ENCODE data around the gene STMN3. TPM values are rescaled to one million over a fixed set of nuclear protein-coding genes. Genes with fewer than 3 reads are reported as not detected.
A peak's percentile ranks its signal among the peaks of the same experiment; 100 is the strongest.

STMN3 gene
- total RNA-seq, 1 donor from 2014 or later = 12.1 TPM

GRCh38 chr20:63700199-63701050 is 47.2 kb upstream of the STMN3 start:
- ATAC-seq = no peak
- no peak for DNase-seq
- H3K27me3 ChIP-seq (ENCODE audit: low read depth) = no peaks in the 10 kb centered on the region
- intact Hi-C loops (cut with DNase I) = no loop called here
- peaks cover 41% of the 10 kb centered on the region for H3K4me1 ChIP-seq
- H3K4me3 ChIP-seq = no peak overlapping the region
- H3K27ac ChIP-seq = peak overlapping the region; percentile 49
- TF ChIP-seq CTCF (IDR thresholded peaks at IDR 0.05) = no peak
- H3K9me3 ChIP-seq = no peaks in the 10 kb centered on the region
- H3K36me3 ChIP-seq = peaks cover 35% of the 10 kb centered on the region

GRCh38 chr20:63699466-63700198 is 46.4 kb upstream of the STMN3 start:
- Histone ChIP-seq H3K4me1 (peaks cover 41% of the 10 kb centered on the region), H3K9me3 (no peaks in the 10 kb centered on the region), H3K27me3 (ENCODE audit: low read depth) (no peaks in the 10 kb centered on the region), H3K27ac (peak overlapping the region; percentile 49), H3K4me3 (no peak overlapping the region), H3K36me3 (peaks cover 35% of the 10 kb centered on the region)
- DNase-seq = peak; percentile 37
- ATAC-seq = no peak
- intact Hi-C loops (cut with DNase I) = no loop called here
- no peak for TF ChIP-seq CTCF (IDR thresholded peaks at IDR 0.05)

- H3K9me3 ChIP-seq = no peaks in the 10 kb centered on the region
- H3K4me1 ChIP-seq = peaks cover 41% of the 10 kb centered on the region
- H3K4me3 ChIP-seq = no peak overlapping the region
- H3K36me3 ChIP-seq = peaks cover 32% of the 10 kb centered on the region
- ATAC-seq (peak in 1 of 2 donors; percentile 12), DNase-seq (peak; percentile 47)
- peak overlapping the region; percentile 49 for H3K27ac ChIP-seq
- intact Hi-C loops (cut with DNase I) = no loop called here
- H3K27me3 ChIP-seq (ENCODE audit: low read depth) = no peaks in the 10 kb centered on the region
- no peak for TF ChIP-seq CTCF (IDR thresholded peaks at IDR 0.05)
Observed at GRCh38 chr20:63698739-63699465, 45.7 kb upstream of the STMN3 start.

- no peaks in the 10 kb centered on the region for H3K27me3 ChIP-seq (ENCODE audit: low read depth)
- no peaks in the 10 kb centered on the region for H3K9me3 ChIP-seq
- H3K27ac ChIP-seq = peak overlapping the region; percentile 49
- H3K4me1 ChIP-seq = peaks cover 41% of the 10 kb centered on the region
- H3K4me3 ChIP-seq = peak overlapping the region; percentile 40
- peaks cover 29% of the 10 kb centered on the region for H3K36me3 ChIP-seq
- ATAC-seq (no peak), DNase-seq (peak; percentile 37)
- intact Hi-C loops (cut with DNase I) = no loop called here
- TF ChIP-seq CTCF (IDR thresholded peaks at IDR 0.05) = no peak
Observed at GRCh38 chr20:63697868-63698545, 44.8 kb upstream of the STMN3 start.

- peak overlapping the region; percentile 40 for H3K4me3 ChIP-seq
Observed at GRCh38 chr20:63697357-63697867, 44.2 kb upstream of the STMN3 start.

More at GRCh38 chr20:63697357-63697867, 44.2 kb upstream of the STMN3 start:
- Histone ChIP-seq H3K4me1 (peaks cover 47% of the 10 kb centered on the region), H3K27ac (peak overlapping the region; percentile 31), H3K27me3 (ENCODE audit: low read depth) (no peaks in the 10 kb centered on the region), H3K9me3 (no peaks in the 10 kb centered on the region), H3K36me3 (peaks cover 29% of the 10 kb centered on the region)
- no peak for TF ChIP-seq CTCF (IDR thresholded peaks at IDR 0.05)
- intact Hi-C loops (cut with DNase I) = no loop called here
- ATAC-seq (no peak), DNase-seq (peak; percentile 27)

Measured in lower lobe of right lung (tissue), 2 donors.